GDM1 (cell line): Measurements from ENCODE around the gene PAK4.

Experiments
- DNase-seq: peaks from one replicate; lab custom pipeline; 2025; lab: John Stamatoyannopoulos, UW

The PAK4 gene

GRCh38 chr19:39180749-39181148 is 55.2 kb downstream of the PAK4 start:
- no peak for DNase-seq

- no peak for DNase-seq
Measured at GRCh38 chr19:39181500-39182173, 56.1 kb downstream of the PAK4 start.

- no peak for DNase-seq
Measured at GRCh38 chr19:39182174-39182505, 56.6 kb downstream of the PAK4 start.

- DNase-seq: no peak
Measured at GRCh38 chr19:39183104-39183503, 57.5 kb downstream of the PAK4 start.

- no peak for DNase-seq
Measured at GRCh38 chr19:39186391-39186790, 60.8 kb downstream of the PAK4 start.

- no peak for DNase-seq
Measured at GRCh38 chr19:39187552-39187943, 62.0 kb downstream of the PAK4 start.

- DNase-seq: no peak
Measured at GRCh38 chr19:39188960-39189359, 63.4 kb downstream of the PAK4 start.

GRCh38 chr19:39190768-39191167 is 65.2 kb downstream of the PAK4 start:
- DNase-seq: no peak

GRCh38 chr19:39192846-39193245 is 67.3 kb downstream of the PAK4 start:
- DNase-seq: no peak

GRCh38 chr19:39193803-39194202 is 68.2 kb downstream of the PAK4 start:
- no peak for DNase-seq

- DNase-seq: no peak
Measured at GRCh38 chr19:39194832-39195542, 69.4 kb downstream of the PAK4 start.

- no peak for DNase-seq
Measured at GRCh38 chr19:39195755-39196154, 70.2 kb downstream of the PAK4 start.

GRCh38 chr19:39196320-39196719 is 70.7 kb downstream of the PAK4 start:
- DNase-seq: no peak

GRCh38 chr19:39196860-39197562 is 71.4 kb downstream of the PAK4 start, which contains the start of gene NCCRP1:
TSS of gene NCCRP1 (plus strand) at chr19:39196964. CDS start at chr19:39196983, 19 bp downstream.
- no peak for DNase-seq

GRCh38 chr19:39197808-39198207 is 72.2 kb downstream of the PAK4 start:
- no peak for DNase-seq

GRCh38 chr19:39199025-39199424 is 73.4 kb downstream of the PAK4 start:
- no peak for DNase-seq

- DNase-seq: no peak
Measured at GRCh38 chr19:39200066-39200802, 74.6 kb downstream of the PAK4 start.

GRCh38 chr19:39200803-39201115 is 75.2 kb downstream of the PAK4 start:
- DNase-seq: no peak

- DNase-seq: no peak
Measured at GRCh38 chr19:39202998-39203355, 77.4 kb downstream of the PAK4 start.

GRCh38 chr19:39203372-39204341 is 78.1 kb downstream of the PAK4 start, which contains the start of gene SYCN:
TSS of gene SYCN (minus strand) at chr19:39204263. CDS start at chr19:39204254, 9 bp downstream.
- DNase-seq: no peak

GRCh38 chr19:39205449-39205764 is 79.8 kb downstream of the PAK4 start:
- DNase-seq: no peak

- no peak for DNase-seq
Measured at GRCh38 chr19:39206122-39206521, 80.5 kb downstream of the PAK4 start.
